Esophagus squamous epithelium (tissue), 5 donors: ENCODE results near the gene ZNF592. TPM values are rescaled to one million over a fixed set of nuclear protein-coding genes. Genes with fewer than 3 reads are reported as not detected.

Experiments
- DNase-seq: peaks from one replicate; lab custom pipeline; 2025; lab: John Stamatoyannopoulos, UW
- H3K27ac ChIP-seq, 4 donors: fragments of 200-600 bp; sonication (generic); one replicate each; pipeline ENCODE4 v1.5.1; 2016 to 2019; ENCODE audit warnings: mild to moderate bottlenecking in 1 of 4
- H3K27me3 ChIP-seq, 4 donors: fragments of 200-600 bp; sonication (generic); 1 replicate in 3 of 4; 2 replicates in 1 of 4; pipeline versions ENCODE4 v1.5.1 to v1.6.0; 2017 to 2021; ENCODE audit warnings: antibody characterized with exemption in 1 of 4
- H3K36me3 ChIP-seq, 3 donors: fragments of 200-600 bp; sonication (generic); one replicate each; pipeline ENCODE4 v1.5.1; 2016 to 2019
- H3K4me1 ChIP-seq, 3 donors: fragments of 200-600 bp; sonication (generic); one replicate each; pipeline ENCODE4 v1.5.1; 2017 to 2019
- H3K4me3 ChIP-seq, 4 donors: fragments of 200-600 bp; sonication (generic); 1 replicate in 3 of 4; 2 replicates in 1 of 4; pipeline ENCODE4 v1.5.1; 2016 to 2019; ENCODE audit warnings: mild to moderate bottlenecking in 2 of 4, moderate library complexity in 1 of 4
- H3K9me3 ChIP-seq, 3 donors: fragments of 200-600 bp; sonication (generic); one replicate each; pipeline ENCODE4 v1.5.1; 2016 to 2019
- CTCF ChIP-seq, 6 experiments: fragments of 450-650 bp in 4 of 6; fragments of 200-600 bp in 2 of 6; sonication (generic) in 2 of 6; IDR thresholded peaks; one replicate each; pipeline ENCODE4 v1.5.1; 2016 to 2019; ENCODE audit warnings: antibody characterized with exemption in 6 of 6, mild to moderate bottlenecking in 4 of 6, moderate library complexity in 4 of 6
- POLR2A ChIP-seq, 4 donors: fragments of 450-650 bp; IDR thresholded peaks; one replicate each; pipeline ENCODE4 v1.6.1; 2017; ENCODE audit warnings: antibody characterized with exemption in 4 of 4, mild to moderate bottlenecking in 4 of 4, moderate library complexity in 3 of 4
- WGBS, 2 donors: methylation state at CpG; one replicate each; pipeline ENCODE4 v1.1.5; 2018; 5-methylcytosine and 5-hydroxymethylcytosine counted together
- intact Hi-C: fragments of 100-400 bp; cut with DNase I; formaldehyde crosslinking; loops from one replicate; pipeline ENCODE4 v1.15.0; 2022
- total RNA-seq, 4 donors: library from RNA; depleted of rRNA; stranded (reverse); fragments of >200 nt; gene quantifications; one replicate each; pipeline ENCODE4 v1.1.0, GENCODE V29; 2016
- donor health status: DM: yes; HTN: yes; CAD: no.

Gene ZNF592
- total RNA-seq, 4 donors from 2014 or later = 8.0 to 12.2 (median 10.3) TPM

GRCh38 chr15:84791763-84792162 is 43.4 kb downstream of the ZNF592 start:
- 94 to 98% methylated on average over 2 of the region's 2 CpGs for WGBS, 2 donors
- peaks cover 0 to 69% (median 15%) of the 10 kb centered on the region in 3 donors for H3K36me3 ChIP-seq

GRCh38 chr15:84793431-84794161 is 45.2 kb downstream of the ZNF592 start:
- 91 to 96% methylated on average over 6 to 7 of the region's 7 CpGs for WGBS, 2 donors
- H3K27ac ChIP-seq = no peak overlapping the region
- intact Hi-C loops = no loop called here
- peaks cover 11 to 79% (median 27%) of the 10 kb centered on the region in 3 donors for H3K36me3 ChIP-seq
- no peak for DNase-seq
- no peaks in the 10 kb centered on the region for H3K4me1 ChIP-seq
- H3K27me3 ChIP-seq = no peaks in the 10 kb centered on the region
- no peak overlapping the region for H3K4me3 ChIP-seq
- no peak for TF ChIP-seq POLR2A (IDR thresholded peaks at IDR 0.05)
- no peak for TF ChIP-seq CTCF (IDR thresholded peaks at IDR 0.05)
- no peaks in the 10 kb centered on the region for H3K9me3 ChIP-seq

More at GRCh38 chr15:84791763-84792162, 43.4 kb downstream of the ZNF592 start:
- Histone ChIP-seq H3K9me3 (no peaks in the 10 kb centered on the region), H3K27me3 (no peaks in the 10 kb centered on the region), H3K27ac (no peak overlapping the region), H3K4me1 (peaks cover 0 to 14% (median 6%) of the 10 kb centered on the region in 3 donors), H3K4me3 (no peak overlapping the region)
- no peak for DNase-seq
- no peak for TF ChIP-seq CTCF (IDR thresholded peaks at IDR 0.05)
- TF ChIP-seq POLR2A (IDR thresholded peaks at IDR 0.05) = no peak
- intact Hi-C loops = no loop called here

- no peaks in the 10 kb centered on the region for H3K9me3 ChIP-seq
- no peaks in the 10 kb centered on the region for H3K27me3 ChIP-seq
- peaks cover 16 to 85% (median 32%) of the 10 kb centered on the region in 3 donors for H3K36me3 ChIP-seq
- H3K4me3 ChIP-seq = no peak overlapping the region
- intact Hi-C loops = no loop called here
- H3K4me1 ChIP-seq = no peaks in the 10 kb centered on the region
- no peak overlapping the region for H3K27ac ChIP-seq
- no peak for TF ChIP-seq POLR2A (IDR thresholded peaks at IDR 0.05)
- TF ChIP-seq CTCF (IDR thresholded peaks at IDR 0.05) = no peak
- WGBS, 2 donors = 92 to 93% methylated on average over 4 of the region's 4 CpGs
- no peak for DNase-seq
These were observed 45.8 kb downstream of the ZNF592 start for GRCh38 chr15:84794162-84794547.

GRCh38 chr15:84795186-84795585 is 46.8 kb downstream of the ZNF592 start:
- WGBS, 2 donors = 82% methylated on average over 3 of the region's 3 CpGs
- Histone ChIP-seq H3K27ac (no peak overlapping the region), H3K27me3 (no peaks in the 10 kb centered on the region), H3K9me3 (no peaks in the 10 kb centered on the region), H3K4me3 (no peak overlapping the region), H3K4me1 (no peaks in the 10 kb centered on the region), H3K36me3 (peaks cover 27 to 93% (median 43%) of the 10 kb centered on the region in 3 donors)
- no peak for DNase-seq
- intact Hi-C loops = no loop called here
- TF ChIP-seq POLR2A (IDR thresholded peaks at IDR 0.05) (no peak), CTCF (IDR thresholded peaks at IDR 0.05) (no peak)

GRCh38 chr15:84797212-84797611 is 48.8 kb downstream of the ZNF592 start:
- no peak for TF ChIP-seq POLR2A (IDR thresholded peaks at IDR 0.05)
- TF ChIP-seq CTCF (IDR thresholded peaks at IDR 0.05) = no peak
- Histone ChIP-seq H3K4me1 (peaks cover 0 to under 1% (median 0%) of the 10 kb centered on the region in 3 donors), H3K36me3 (peaks cover 44 to 93% (median 52%) of the 10 kb centered on the region in 3 donors), H3K9me3 (no peaks in the 10 kb centered on the region), H3K27ac (no peak overlapping the region), H3K27me3 (no peaks in the 10 kb centered on the region), H3K4me3 (no peak overlapping the region)
- intact Hi-C loops = no loop called here
- 96 to 97% methylated on average over 4 of the region's 4 CpGs for WGBS, 2 donors
- DNase-seq = no peak
